SIG-M5 treated with dmso at 0.1 percent for 504 hours (cell line): ENCODE results near the gene AR.

Experiments used
- DNase-seq: peaks from one replicate; lab custom pipeline; 2025; ENCODE audit not compliant: unreplicated experiment; lab: John Stamatoyannopoulos, UW

AR gene

GRCh38 chrX:67563469-67564448 is 19.9 kb downstream of the AR start:
- no peak for DNase-seq

GRCh38 chrX:67564475-67564874 is 20.7 kb downstream of the AR start:
- DNase-seq, result no peak

GRCh38 chrX:67568769-67569168 is 24.9 kb downstream of the AR start:
- DNase-seq, result no peak

GRCh38 chrX:67570839-67571238 is 27.0 kb downstream of the AR start:
- DNase-seq, result no peak

GRCh38 chrX:67574696-67575095 is 30.9 kb downstream of the AR start:
- DNase-seq, result no peak

- DNase-seq, result no peak
Observed at GRCh38 chrX:67582436-67582835, 38.6 kb downstream of the AR start.

GRCh38 chrX:67583171-67583570 is 39.4 kb downstream of the AR start:
- no peak for DNase-seq

- no peak for DNase-seq
Observed at GRCh38 chrX:67585401-67585800, 41.6 kb downstream of the AR start.

GRCh38 chrX:67587946-67588624 is 44.3 kb downstream of the AR start:
- no peak for DNase-seq

GRCh38 chrX:67596839-67597790 is 53.3 kb downstream of the AR start:
- DNase-seq, result no peak

- DNase-seq, result no peak
Observed at GRCh38 chrX:67599532-67599931, 55.7 kb downstream of the AR start.

- no peak for DNase-seq
Observed at GRCh38 chrX:67601771-67602170, 58.0 kb downstream of the AR start.

- DNase-seq, result peak; percentile 24
Observed at GRCh38 chrX:67604979-67605703, 61.3 kb downstream of the AR start.

- DNase-seq, result no peak
Observed at GRCh38 chrX:67607466-67607865, 63.6 kb downstream of the AR start.

GRCh38 chrX:67610282-67610681 is 66.5 kb downstream of the AR start:
- no peak for DNase-seq

GRCh38 chrX:67612231-67612630 is 68.4 kb downstream of the AR start:
- DNase-seq, result peak; percentile 5

- DNase-seq, result no peak
Observed at GRCh38 chrX:67613366-67613765, 69.5 kb downstream of the AR start.

- DNase-seq, result no peak
Observed at GRCh38 chrX:67613996-67614395, 70.2 kb downstream of the AR start.

- DNase-seq, result no peak
Observed at GRCh38 chrX:67614423-67614822, 70.6 kb downstream of the AR start.

- DNase-seq, result peak; percentile 3
Observed at GRCh38 chrX:67619253-67619652, 75.4 kb downstream of the AR start.
